MCF 10A (cell line): ENCODE data around the gene ZNF319. TPM values are rescaled to one million over a fixed set of nuclear protein-coding genes. Genes with fewer than 3 reads are reported as not detected.

Experiments used
- BruUV-seq: library from RNA; stranded (reverse); fragments of 400-500 nt; replicated peaks from 2 replicates; lab custom pipeline; 2021; lab: Mats Ljungman, UMichigan
- CTCF ChIA-PET: fragments of 300-600 bp; sonication (Branson Sonifier 250); formaldehyde crosslinking; extraction: SDS; loops from one replicate; lab custom pipeline; 2021; ENCODE audit warnings: antibody characterized with exemption, inconsistent platforms; lab: Yijun Ruan, JAX
- POLR2A ChIA-PET: fragments of 300-600, 350-650 bp; sonication (Branson Sonifier 250); formaldehyde crosslinking; extraction: SDS; loops from one replicate; lab custom pipeline; 2020; ENCODE audit warnings: antibody characterized with exemption, inconsistent platforms; lab: Yijun Ruan, JAX
- DNase-seq: peaks from one replicate; pipeline ENCODE4 v3.0.0-alpha.2; 2018; ENCODE audit not compliant: unreplicated experiment
- H3K27ac Mint-ChIP-seq: one replicate; pipeline ENCODE4 v1.8.0; 2022; ENCODE audit warnings: mild to moderate bottlenecking, low read depth, mixed read lengths; ENCODE audit not compliant: unreplicated experiment
- H3K27me3 Mint-ChIP-seq: one replicate; pipeline ENCODE4 v1.8.0; 2022; ENCODE audit warnings: mixed read lengths; ENCODE audit not compliant: insufficient read depth, unreplicated experiment
- H3K36me3 Mint-ChIP-seq: one replicate; pipeline ENCODE4 v1.8.0; 2022; ENCODE audit warnings: mild to moderate bottlenecking, moderate library complexity, mixed read lengths; ENCODE audit not compliant: insufficient read depth, unreplicated experiment
- H3K4me1 Mint-ChIP-seq: one replicate; pipeline ENCODE4 v1.8.0; 2022; ENCODE audit warnings: mixed read lengths; ENCODE audit not compliant: insufficient read depth, unreplicated experiment
- H3K4me3 Mint-ChIP-seq: one replicate; pipeline ENCODE4 v1.8.0; 2022; ENCODE audit warnings: mild to moderate bottlenecking, moderate library complexity, mixed read lengths; ENCODE audit not compliant: unreplicated experiment
- H3K9me3 Mint-ChIP-seq: one replicate; pipeline ENCODE4 v1.8.0; 2022; ENCODE audit warnings: mixed read lengths; ENCODE audit not compliant: unreplicated experiment
- CTCF ChIP-seq: fragments of 200-600 bp; IDR thresholded peaks from one replicate; pipeline ENCODE4 v1.8.0; 2022; ENCODE audit warnings: antibody characterized with exemption, mild to moderate bottlenecking; ENCODE audit not compliant: unreplicated experiment
- intact Hi-C: fragments of 100-400 bp; cut with micrococcal nuclease; formaldehyde crosslinking; loops from 2 replicates; pipeline ENCODE4 v1.14.1; 2022
- total RNA-seq: library from RNA; stranded (reverse); gene quantifications from 2 replicates; pipeline ENCODE4 v1.2.3, GENCODE V29; 2022

ZNF319 gene
- total RNA-seq, 1 experiment from 2014 or later = 12.6 TPM

DNA sequence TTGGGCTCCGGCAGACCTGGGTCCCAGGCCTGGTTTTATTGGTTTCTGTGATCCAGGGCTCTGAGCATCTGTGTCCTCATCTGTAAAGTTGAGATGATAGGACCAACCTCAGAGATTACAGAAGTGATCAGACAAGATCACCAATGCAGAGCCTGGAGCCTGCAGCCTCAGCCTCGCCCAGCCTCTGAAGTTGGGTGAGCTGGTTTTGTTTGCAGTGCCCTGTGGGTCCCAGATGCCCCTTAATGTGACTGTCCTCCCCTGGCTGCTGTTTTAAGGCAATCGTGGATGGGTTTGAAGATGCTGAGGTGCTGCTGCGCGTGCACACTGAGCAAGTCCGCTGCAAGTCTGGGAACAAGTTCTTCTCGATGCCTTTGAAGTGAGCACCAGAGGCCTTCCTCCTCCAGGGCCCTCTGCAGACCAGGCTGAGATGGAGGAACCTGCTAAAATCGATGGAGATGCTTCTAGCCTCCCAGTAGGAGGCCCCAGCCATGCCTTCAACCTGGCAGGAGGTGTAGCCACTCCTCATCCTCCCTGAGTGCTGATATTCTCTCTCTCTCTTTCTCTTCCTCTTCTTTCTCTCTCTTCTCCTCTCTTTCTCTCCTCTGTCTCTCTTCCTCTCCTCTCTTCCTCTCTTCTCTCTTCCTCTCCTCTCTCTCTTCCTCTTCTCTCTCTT is 19.5 kb upstream of the ZNF319 start:
- intact Hi-C loops = loop anchor here (1.0 to 5.0 kb wide), 4 partner anchors 102 to 467 kb away; partner anchors contain the start of gene CSNK2A2
- DNase-seq = no peak
- Mint-ChIP-seq H3K27ac (no peak overlapping the region), H3K36me3 (peaks cover 15% of the 10 kb centered on the region), H3K4me3 (no peak overlapping the region), H3K4me1 (peaks cover 15% of the 10 kb centered on the region), H3K9me3 (no peaks in the 10 kb centered on the region), H3K27me3 (no peaks in the 10 kb centered on the region)
- no TSS peak for BruUV-seq
- POLR2A ChIA-PET = no interaction called here
- no peak for TF ChIP-seq CTCF
- CTCF ChIA-PET = interaction anchor here (0.5 to 3.2 kb wide), 8 partner anchors 10 to 176 kb away, joined by 3 to 20 read pairs (median 4); no protein-coding TSS in a partner anchor

DNA sequence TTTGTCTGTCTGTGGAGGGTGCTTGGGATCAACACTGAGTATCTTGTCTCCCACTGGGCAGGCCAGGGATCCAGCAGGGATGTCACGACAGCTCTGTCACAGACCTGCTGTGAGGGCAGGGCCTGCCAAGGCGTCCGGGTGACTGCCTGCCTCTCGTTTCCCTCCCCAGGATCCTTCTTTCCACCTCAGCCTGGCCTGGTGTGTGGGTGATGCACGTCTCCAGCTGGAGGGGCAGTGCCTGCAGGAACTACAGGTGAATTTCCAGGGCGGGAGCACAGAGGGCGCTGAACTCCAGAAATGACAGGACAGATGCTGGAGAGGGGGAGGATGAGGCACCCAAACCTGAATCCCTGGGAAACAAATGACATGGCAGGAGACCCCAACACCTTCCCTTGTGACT is 18.3 kb upstream of the ZNF319 start:
- POLR2A ChIA-PET = interaction anchor here (0.6 to 1.0 kb wide), 2 partner anchors 33 to 166 kb away, joined by 3 read pairs; no protein-coding TSS in a partner anchor
- CTCF ChIA-PET = interaction anchor here (0.5 to 3.2 kb wide), 8 partner anchors 9 to 345 kb away, joined by 3 to 20 read pairs (median 4); no protein-coding TSS in a partner anchor
- no peaks in the 10 kb centered on the region for H3K27me3 Mint-ChIP-seq
- H3K36me3 Mint-ChIP-seq = peaks cover 19% of the 10 kb centered on the region
- H3K27ac Mint-ChIP-seq = no peak overlapping the region
- peaks cover 15% of the 10 kb centered on the region for H3K4me1 Mint-ChIP-seq
- no peak overlapping the region for H3K4me3 Mint-ChIP-seq
- no peaks in the 10 kb centered on the region for H3K9me3 Mint-ChIP-seq
- no peak for DNase-seq
- BruUV-seq = no TSS peak
- intact Hi-C loops = no loop called here
- TF ChIP-seq CTCF = no peak

- peaks cover 26% of the 10 kb centered on the region for H3K36me3 Mint-ChIP-seq
- POLR2A ChIA-PET = no interaction called here
- no peak for TF ChIP-seq CTCF
Observed at GRCh38 chr16:58016840-58017446, 16.5 kb upstream of the ZNF319 start.

More at GRCh38 chr16:58016840-58017446, 16.5 kb upstream of the ZNF319 start:
- CTCF ChIA-PET = interaction anchor here (3.2 kb wide), 1 partner anchor 110 kb away, joined by 20 read pairs; no protein-coding TSS in a partner anchor
- Mint-ChIP-seq H3K27ac (no peak overlapping the region), H3K9me3 (no peaks in the 10 kb centered on the region), H3K4me3 (no peak overlapping the region), H3K27me3 (no peaks in the 10 kb centered on the region), H3K4me1 (peaks cover 6% of the 10 kb centered on the region)
- BruUV-seq = no TSS peak
- intact Hi-C loops = no loop called here
- no peak for DNase-seq
